ENCODE results near the gene BTD.

DNA sequence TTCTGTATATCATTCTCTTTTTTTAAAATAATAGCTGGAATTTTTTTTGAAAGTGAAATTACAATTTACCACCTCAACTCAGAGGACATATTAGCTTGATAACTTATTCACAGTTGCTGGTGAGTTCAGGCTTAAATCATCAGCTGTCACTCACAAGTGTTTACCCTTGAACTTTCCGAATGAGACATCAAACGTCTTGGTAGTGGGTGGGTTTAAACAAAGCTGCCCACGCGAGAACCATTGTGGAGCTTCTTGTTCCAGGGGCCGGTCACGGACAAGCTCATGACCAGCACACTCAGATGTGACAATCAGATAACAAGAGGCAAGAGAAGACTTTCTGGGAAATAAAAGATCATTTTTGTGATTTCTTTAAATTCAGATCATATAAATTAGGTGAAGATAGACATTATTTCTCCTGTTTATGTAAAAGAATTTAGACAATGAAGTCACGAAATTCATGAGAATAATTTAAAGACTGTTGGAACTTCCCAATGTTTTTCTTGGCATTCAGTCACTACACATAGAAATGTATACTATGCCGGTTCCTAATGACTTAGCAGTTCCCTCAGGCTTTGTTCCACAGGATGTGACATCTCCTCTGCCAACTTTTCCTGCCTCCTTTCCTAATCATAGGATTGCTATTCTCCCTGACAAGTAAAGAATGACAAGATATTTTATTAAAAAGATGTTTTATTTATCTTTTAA, 29.3 kb downstream of the BTD start:
- TF ChIP-seq, protein P1, sequence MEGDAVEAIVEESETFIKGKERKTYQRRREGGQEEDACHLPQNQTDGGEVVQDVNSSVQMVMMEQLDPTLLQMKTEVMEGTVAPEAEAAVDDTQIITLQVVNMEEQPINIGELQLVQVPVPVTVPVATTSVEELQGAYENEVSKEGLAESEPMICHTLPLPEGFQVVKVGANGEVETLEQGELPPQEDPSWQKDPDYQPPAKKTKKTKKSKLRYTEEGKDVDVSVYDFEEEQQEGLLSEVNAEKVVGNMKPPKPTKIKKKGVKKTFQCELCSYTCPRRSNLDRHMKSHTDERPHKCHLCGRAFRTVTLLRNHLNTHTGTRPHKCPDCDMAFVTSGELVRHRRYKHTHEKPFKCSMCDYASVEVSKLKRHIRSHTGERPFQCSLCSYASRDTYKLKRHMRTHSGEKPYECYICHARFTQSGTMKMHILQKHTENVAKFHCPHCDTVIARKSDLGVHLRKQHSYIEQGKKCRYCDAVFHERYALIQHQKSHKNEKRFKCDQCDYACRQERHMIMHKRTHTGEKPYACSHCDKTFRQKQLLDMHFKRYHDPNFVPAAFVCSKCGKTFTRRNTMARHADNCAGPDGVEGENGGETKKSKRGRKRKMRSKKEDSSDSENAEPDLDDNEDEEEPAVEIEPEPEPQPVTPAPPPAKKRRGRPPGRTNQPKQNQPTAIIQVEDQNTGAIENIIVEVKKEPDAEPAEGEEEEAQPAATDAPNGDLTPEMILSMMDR (IDR thresholded peaks at IDR 0.05; ENCODE audit: insufficient read depth, low read length, poor library complexity, severe bottlenecking), result no peak
- no peak for TF ChIP-seq EZH2phosphoT487 (conservative IDR thresholded peaks at IDR 0.05; ENCODE audit: low read length)
